ENCODE measurements around the gene H2BK1. TPM values are rescaled to one million over a fixed set of nuclear protein-coding genes. Genes with fewer than 3 reads are reported as not detected.

The H2BK1 gene
- total RNA-seq, 1 experiment from 2014 or later: not detected

DNA sequence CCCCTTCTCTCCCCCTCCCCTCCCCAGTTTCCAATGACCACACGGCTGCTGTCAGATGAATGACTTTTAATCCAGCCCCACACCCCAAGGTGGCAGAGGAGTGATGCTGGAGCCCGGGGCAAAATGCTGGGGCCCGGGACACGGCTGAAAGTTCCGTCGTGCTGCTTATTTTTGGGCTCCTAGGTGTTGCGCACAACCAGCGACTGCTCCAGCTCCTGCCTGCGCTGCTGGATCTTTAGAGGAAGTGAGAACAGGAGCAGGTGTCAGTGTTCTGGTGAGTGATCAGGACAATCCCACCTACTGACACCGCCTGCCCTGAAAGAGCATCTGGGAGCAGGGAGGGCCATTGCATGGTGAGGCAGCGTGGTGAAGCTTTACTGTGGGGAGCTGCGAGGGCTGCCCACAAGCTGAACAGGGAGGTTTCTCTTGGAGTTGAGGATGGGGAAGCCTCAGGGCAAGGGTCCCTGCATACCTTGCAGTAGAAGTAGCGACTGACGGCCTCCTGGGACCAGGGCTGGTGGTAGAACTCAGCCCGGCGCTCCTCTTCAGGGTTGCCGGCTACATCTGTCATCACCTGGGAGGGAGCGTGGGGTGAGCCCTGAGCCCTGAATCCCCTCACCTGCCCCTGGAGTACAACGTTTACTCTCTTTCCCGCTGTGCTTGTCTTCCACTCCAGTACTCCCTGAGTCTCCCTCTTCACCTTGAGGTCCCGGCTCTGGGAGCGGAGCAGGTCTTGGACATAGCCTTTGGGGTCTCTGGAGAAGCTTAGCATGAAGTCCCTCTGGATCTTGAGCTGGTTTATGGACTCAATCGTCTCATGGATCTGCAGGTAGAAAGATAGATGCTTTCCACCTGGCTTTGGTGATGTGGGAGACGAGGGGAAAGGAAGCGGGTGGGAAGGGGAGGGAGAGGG is 28.9 kb upstream of the H2BK1 start:
- TF ChIP-seq CTCF (conservative IDR thresholded peaks at IDR 0.05) (no peak), EZH2 (IDR thresholded peaks at IDR 0.05; ENCODE audit: low read depth) (no peak)
- peaks cover 46% of the 10 kb centered on the region for H4K20me1 ChIP-seq (ENCODE audit: insufficient read depth)
- H3K27ac ChIP-seq: no peak overlapping the region
- H3K4me3 ChIP-seq: no peak overlapping the region
- H3K4me2 ChIP-seq: no peak overlapping the region
- intact Hi-C loops (cut with micrococcal nuclease; ENCODE audit: unreplicated experiment): no loop called here
- H2AFZ ChIP-seq: no peak overlapping the region
- H3K27me3 ChIP-seq (ENCODE audit: insufficient read depth, low read depth): no peaks in the 10 kb centered on the region
- peaks cover 22% of the 10 kb centered on the region; the same call in 1 of the 2 replicates for H3K36me3 ChIP-seq (ENCODE audit: low read depth)
- peaks cover 8% of the 10 kb centered on the region for H3F3A ChIP-seq (ENCODE audit: insufficient read depth, low read depth)
- ChIA-PET POLR2A (ENCODE audit: unreplicated experiment) (interaction anchor here (0.6 kb wide), 1 partner anchor 264 kb away, joined by 3 read pairs; no protein-coding TSS in a partner anchor), CTCF (no interaction called here)
- no TSS peak for BruUV-seq (replicated peaks)
- peaks cover 23% of the 10 kb centered on the region for H3K79me2 ChIP-seq (ENCODE audit: low read depth)
- no peaks in the 10 kb centered on the region for H3K9me3 ChIP-seq (ENCODE audit: insufficient read depth, low read depth)
- H3K9me2 ChIP-seq (ENCODE audit: insufficient read depth): no peaks in the 10 kb centered on the region
- H3K4me1 ChIP-seq (replicated peaks; ENCODE audit: insufficient read depth): peaks cover under 1% of the 10 kb centered on the region
- no peak for DNase-seq

DNA sequence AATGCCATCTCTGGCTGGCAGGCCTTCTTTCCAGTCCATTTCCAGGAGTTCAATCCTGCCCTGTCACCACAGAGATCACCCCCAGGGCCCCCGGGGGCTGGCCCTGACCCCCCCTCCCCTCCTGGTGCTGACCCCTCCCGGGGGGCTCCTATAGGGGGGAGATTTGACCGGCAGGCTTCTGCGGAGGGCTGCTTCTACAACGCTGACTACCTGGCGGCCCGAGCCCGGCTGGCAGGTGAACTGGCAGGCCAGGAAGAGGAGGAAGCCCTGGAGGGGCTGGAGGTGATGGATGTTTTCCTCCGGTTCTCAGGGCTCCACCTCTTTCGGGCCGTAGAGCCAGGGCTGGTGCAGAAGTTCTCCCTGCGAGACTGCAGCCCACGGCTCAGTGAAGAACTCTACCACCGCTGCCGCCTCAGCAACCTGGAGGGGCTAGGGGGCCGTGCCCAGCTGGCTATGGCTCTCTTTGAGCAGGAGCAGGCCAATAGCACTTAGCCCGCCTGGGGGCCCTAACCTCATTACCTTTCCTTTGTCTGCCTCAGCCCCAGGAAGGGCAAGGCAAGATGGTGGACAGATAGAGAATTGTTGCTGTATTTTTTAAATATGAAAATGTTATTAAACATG is 28.0 kb upstream of the H2BK1 start:
- Histone ChIP-seq H3F3A (ENCODE audit: insufficient read depth, low read depth) (peaks cover 8% of the 10 kb centered on the region), H3K4me2 (no peak overlapping the region), H4K20me1 (ENCODE audit: insufficient read depth) (peaks cover 52% of the 10 kb centered on the region), H3K36me3 (ENCODE audit: low read depth) (peaks cover 22% of the 10 kb centered on the region; the same call in 1 of the 2 replicates), H3K9me3 (ENCODE audit: insufficient read depth, low read depth) (no peaks in the 10 kb centered on the region), H2AFZ (no peak overlapping the region), H3K9me2 (ENCODE audit: insufficient read depth) (no peaks in the 10 kb centered on the region), H3K4me1 (replicated peaks; ENCODE audit: insufficient read depth) (peaks cover 9% of the 10 kb centered on the region), H3K27ac (no peak overlapping the region), H3K4me3 (no peak overlapping the region), H3K79me2 (ENCODE audit: low read depth) (peaks cover 32% of the 10 kb centered on the region), H3K27me3 (ENCODE audit: insufficient read depth, low read depth) (no peaks in the 10 kb centered on the region)
- ChIA-PET CTCF (no interaction called here), POLR2A (ENCODE audit: unreplicated experiment) (no interaction called here)
- no TSS peak for BruUV-seq (replicated peaks)
- no peak for DNase-seq
- no peak for TF ChIP-seq EZH2 (IDR thresholded peaks at IDR 0.05; ENCODE audit: low read depth)
- TF ChIP-seq CTCF (conservative IDR thresholded peaks at IDR 0.05): no peak
- intact Hi-C loops (cut with micrococcal nuclease; ENCODE audit: unreplicated experiment): no loop called here

GRCh38 chr7:151237244-151238189 is 27.2 kb upstream of the H2BK1 start:
- CTCF ChIA-PET: no interaction called here
- POLR2A ChIA-PET (ENCODE audit: unreplicated experiment): interaction anchor here (0.6 kb wide), 1 partner anchor 15 kb away, joined by 7 read pairs; no protein-coding TSS in a partner anchor

More at GRCh38 chr7:151237244-151238189, 27.2 kb upstream of the H2BK1 start:
- intact Hi-C loops (cut with micrococcal nuclease; ENCODE audit: unreplicated experiment): no loop called here
- no peaks in the 10 kb centered on the region for H3K9me3 ChIP-seq (ENCODE audit: insufficient read depth, low read depth)
- DNase-seq: no peak
- peaks cover 52% of the 10 kb centered on the region for H4K20me1 ChIP-seq (ENCODE audit: insufficient read depth)
- H2AFZ ChIP-seq: no peak overlapping the region
- BruUV-seq (replicated peaks): no TSS peak
- peaks cover 10% of the 10 kb centered on the region for H3K4me1 ChIP-seq (replicated peaks; ENCODE audit: insufficient read depth)
- H3F3A ChIP-seq (ENCODE audit: insufficient read depth, low read depth): peaks cover 3% of the 10 kb centered on the region
- H3K4me3 ChIP-seq: no peak overlapping the region
- TF ChIP-seq CTCF (conservative IDR thresholded peaks at IDR 0.05): no peak
- no peak for TF ChIP-seq EZH2 (IDR thresholded peaks at IDR 0.05; ENCODE audit: low read depth)
- peaks cover 22% of the 10 kb centered on the region; the same call in 1 of the 2 replicates for H3K36me3 ChIP-seq (ENCODE audit: low read depth)
- H3K9me2 ChIP-seq (ENCODE audit: insufficient read depth): no peaks in the 10 kb centered on the region
- no peak overlapping the region for H3K4me2 ChIP-seq
- no peak overlapping the region for H3K27ac ChIP-seq
- peaks cover 40% of the 10 kb centered on the region for H3K79me2 ChIP-seq (ENCODE audit: low read depth)
- H3K27me3 ChIP-seq (ENCODE audit: insufficient read depth, low read depth): no peaks in the 10 kb centered on the region
